Naive thymus-derived CD4-positive, alpha-beta T cell (primary cell): ENCODE results near the gene SYNDIG1L. TPM values are rescaled to one million over a fixed set of nuclear protein-coding genes. Genes with fewer than 3 reads are reported as not detected.
"Not testable (repeated sequence)": the region's sequence is repeated elsewhere in the genome, so short reads cannot be mapped to it uniquely, and the experiment has no call there.

ENCODE experiments used
- ATAC-seq: fragments of 150-1000 bp; cut with Tn5 transposase; 2 replicates; pipeline ENCODE4 v1.10.0; 2021; ENCODE audit warnings: mild to moderate bottlenecking, moderate library complexity
- CTCF ChIA-PET: fragments of 350-600 bp; sonication (Branson Sonifier 250); formaldehyde crosslinking; loops from one replicate; lab custom pipeline; 2021; ENCODE audit warnings: antibody characterized with exemption; lab: Charles Lee
- POLR2A ChIA-PET: fragments of 350-600 bp; sonication (Branson Sonifier 250); formaldehyde crosslinking; loops from one replicate; lab custom pipeline; 2021; ENCODE audit warnings: antibody characterized with exemption, inconsistent platforms; lab: Charles Lee
- DNase-seq, 9 donors: peaks; one replicate each; pipeline versions ENCODE4 v3.0.0 to v3.0.0-alpha.2; 2020 to 2022; ENCODE audit warnings: mixed read lengths in 1 of 9
- H3K27ac ChIP-seq: one replicate; pipeline ENCODE4 v1.7.0; 2013; ENCODE audit warnings: mild to moderate bottlenecking, low read depth, low read length, moderate library complexity
- H3K27me3 ChIP-seq, 2 donors: one replicate each; pipeline ENCODE4 v1.7.0; 2013; ENCODE audit warnings: low read length in 2 of 2, mild to moderate bottlenecking in 2 of 2, moderate library complexity in 2 of 2; ENCODE audit not compliant: control insufficient read depth in 2 of 2, insufficient read depth in 2 of 2
- H3K36me3 ChIP-seq, 3 experiments: 1 replicate in 2 of 3; 2 replicates in 1 of 3; pipeline ENCODE4 v1.7.0; 2013; ENCODE audit warnings: low read length in 3 of 3, mild to moderate bottlenecking in 3 of 3, moderate library complexity in 1 of 3; ENCODE audit not compliant: insufficient read depth in 3 of 3, control insufficient read depth in 2 of 3
- H3K4me1 ChIP-seq, 2 donors: one replicate each; pipeline ENCODE4 v1.7.0; 2013; ENCODE audit warnings: low read length in 2 of 2, mild to moderate bottlenecking in 2 of 2, moderate library complexity in 1 of 2; ENCODE audit not compliant: control insufficient read depth in 2 of 2, insufficient read depth in 2 of 2
- H3K4me3 ChIP-seq: 2 replicates; pipeline ENCODE4 v1.7.0; 2013; ENCODE audit warnings: mild to moderate bottlenecking, low read length
- H3K9me3 ChIP-seq, 3 experiments: 1 replicate in 2 of 3; 2 replicates in 1 of 3; pipeline ENCODE4 v1.7.0; 2013; ENCODE audit warnings: low read length in 3 of 3; ENCODE audit not compliant: control insufficient read depth in 2 of 3
- H3K27ac Mint-ChIP-seq, 9 donors: one replicate each; pipeline ENCODE4 v1.8.0; 2020 to 2022; ENCODE audit warnings: mixed read lengths in 9 of 9, mild to moderate bottlenecking in 8 of 9, moderate library complexity in 5 of 9, inconsistent platforms in 2 of 9
- H3K27me3 Mint-ChIP-seq, 5 donors: one replicate each; pipeline ENCODE4 v1.8.0; 2021 to 2022; ENCODE audit warnings: mixed read lengths in 5 of 5, mild to moderate bottlenecking in 1 of 5
- H3K36me3 Mint-ChIP-seq, 5 donors: one replicate each; pipeline ENCODE4 v1.8.0; 2020 to 2022; ENCODE audit warnings: mixed read lengths in 5 of 5, mild to moderate bottlenecking in 3 of 5, inconsistent platforms in 1 of 5
- H3K4me1 Mint-ChIP-seq, 7 donors: one replicate each; pipeline ENCODE4 v1.8.0; 2020 to 2022; ENCODE audit warnings: mixed read lengths in 7 of 7, mild to moderate bottlenecking in 3 of 7, inconsistent platforms in 1 of 7
- H3K4me3 Mint-ChIP-seq, 10 donors: one replicate each; pipeline ENCODE4 v1.8.0; 2020 to 2022; ENCODE audit warnings: mild to moderate bottlenecking in 10 of 10, mixed read lengths in 10 of 10, moderate library complexity in 6 of 10, inconsistent platforms in 2 of 10
- H3K9me3 Mint-ChIP-seq, 11 donors: one replicate each; pipeline ENCODE4 v1.8.0; 2020 to 2022; ENCODE audit warnings: mixed read lengths in 11 of 11, mild to moderate bottlenecking in 4 of 11, inconsistent platforms in 1 of 11, moderate library complexity in 1 of 11
- intact Hi-C, 2 donors: fragments of 100-400 bp; cut with micrococcal nuclease; formaldehyde crosslinking; loops; one replicate each; pipeline ENCODE4 v1.15.1; 2023
- polyA plus RNA-seq, 2 donors: library from polyadenylated mRNA; unstranded; fragments of 300-500 nt; fragmentation: Illumina TruSeq; gene quantifications; one replicate each; pipeline ENCODE4 v1.2.3, GENCODE V29; 2021
- total RNA-seq, 6 experiments: library from RNA in 5 of 6; stranded (reverse) in 5 of 6; gene quantifications; 1 replicate in 5 of 6; 2 replicates in 1 of 6; pipeline ENCODE4 v1.2.3 and lab custom pipeline; 2021 to 2026

The SYNDIG1L gene
- total and polyA plus RNA-seq, 7 experiments from 2014 or later = 0.16 TPM; not detected in 6

DNA sequence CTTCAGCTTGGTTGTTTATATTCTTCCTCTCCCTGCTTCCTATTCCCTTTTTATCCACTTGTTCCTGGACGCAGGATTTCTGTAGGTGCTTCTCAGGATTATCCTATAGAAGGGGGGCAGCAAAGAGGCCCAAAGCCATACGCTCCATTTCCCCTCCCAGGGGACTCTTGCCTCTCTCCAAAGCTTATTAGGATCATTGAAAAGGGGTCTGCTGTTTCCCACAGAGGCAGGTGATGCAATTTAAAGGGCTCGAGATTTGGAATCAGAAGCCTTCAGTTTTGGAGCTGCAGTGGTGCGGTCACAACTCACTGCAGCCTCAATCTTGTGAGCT is 31.5 kb upstream of the SYNDIG1L start:
- POLR2A ChIA-PET = no interaction called here
- Mint-ChIP-seq H3K27me3 (peaks cover 8 to 26% (median 16%) of the 10 kb centered on the region in 5 donors), H3K4me3 (peak overlapping the region in 1 of 10 donors; percentile 21), H3K27ac (no peak overlapping the region), H3K9me3 (peaks cover 0 to 15% (median 3%) of the 10 kb centered on the region in 11 donors), H3K36me3 (peaks cover 0 to 10% (median 0%) of the 10 kb centered on the region in 5 donors), H3K4me1 (peaks cover 0 to 1% (median 0%) of the 10 kb centered on the region in 7 donors)
- H3K27me3 ChIP-seq = no peaks in the 10 kb centered on the region
- CTCF ChIA-PET = no interaction called here
- no peaks in the 10 kb centered on the region for H3K36me3 ChIP-seq
- intact Hi-C loops = no loop called here
- H3K4me3 ChIP-seq = no peak overlapping the region
- no peak overlapping the region for H3K27ac ChIP-seq
- no peak for DNase-seq
- H3K4me1 ChIP-seq = no peaks in the 10 kb centered on the region
- no peaks in the 10 kb centered on the region for H3K9me3 ChIP-seq
- no peak for ATAC-seq

GRCh38 chr14:74456684-74457564 is 30.9 kb upstream of the SYNDIG1L start:
- H3K27me3 Mint-ChIP-seq = peaks cover 10 to 26% (median 16%) of the 10 kb centered on the region in 5 donors
- peak overlapping the region in 1 of 10 donors; percentile 21 for H3K4me3 Mint-ChIP-seq
- DNase-seq (no peak), ATAC-seq (no peak)
- peaks cover 0 to 1% (median 0%) of the 10 kb centered on the region in 7 donors for H3K4me1 Mint-ChIP-seq
- no peak overlapping the region for H3K27ac Mint-ChIP-seq
- no peak overlapping the region for H3K27ac ChIP-seq
- ChIA-PET POLR2A (no interaction called here), CTCF (no interaction called here)
- no peaks in the 10 kb centered on the region for H3K27me3 ChIP-seq
- H3K9me3 ChIP-seq = no peaks in the 10 kb centered on the region
- no peak overlapping the region for H3K4me3 ChIP-seq
- no peaks in the 10 kb centered on the region for H3K36me3 ChIP-seq
- H3K4me1 ChIP-seq = no peaks in the 10 kb centered on the region
- intact Hi-C loops = no loop called here
- H3K36me3 Mint-ChIP-seq = peaks cover 0 to 13% (median 0%) of the 10 kb centered on the region in 5 donors
- H3K9me3 Mint-ChIP-seq = peaks cover 0 to 18% (median 5%) of the 10 kb centered on the region in 11 donors

DNA sequence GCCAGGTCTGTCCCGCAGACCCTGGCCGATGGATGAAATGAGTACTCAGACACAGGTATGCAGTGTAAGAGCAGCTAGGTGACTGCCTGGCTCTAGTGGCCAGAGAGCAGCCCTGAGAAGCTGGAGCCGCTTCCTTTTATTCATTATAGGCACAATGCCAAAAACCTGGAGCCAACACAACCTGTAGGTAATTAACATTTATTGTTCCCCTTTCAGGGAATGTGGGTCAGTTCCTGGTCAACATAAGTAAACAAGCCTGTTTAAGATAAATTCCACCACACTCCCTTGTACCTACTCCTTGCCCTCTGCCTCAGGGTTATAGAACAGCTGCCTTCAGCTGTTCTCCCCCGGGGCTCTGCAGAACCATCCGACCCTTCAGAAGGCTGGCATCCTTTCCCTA is 28.4 kb upstream of the SYNDIG1L start:
- peaks cover 0 to 13% (median 0%) of the 10 kb centered on the region in 5 donors for H3K36me3 Mint-ChIP-seq
- ATAC-seq, CTCF ChIA-PET, H3K4me3 Mint-ChIP-seq, DNase-seq, H3K27me3 ChIP-seq, H3K27ac Mint-ChIP-seq, H3K36me3 ChIP-seq, intact Hi-C loops, H3K27ac ChIP-seq, POLR2A ChIA-PET, H3K4me1 Mint-ChIP-seq, H3K4me3 ChIP-seq, H3K9me3 ChIP-seq, H3K4me1 ChIP-seq: not testable (repeated sequence)
- H3K9me3 Mint-ChIP-seq = peaks cover 0 to 18% (median 5%) of the 10 kb centered on the region in 11 donors
- peaks cover 5 to 30% (median 10%) of the 10 kb centered on the region in 5 donors for H3K27me3 Mint-ChIP-seq

- ATAC-seq (no peak), DNase-seq (no peak)
- Mint-ChIP-seq H3K4me3 (no peak overlapping the region), H3K27me3 (peaks cover 0 to 45% (median 11%) of the 10 kb centered on the region in 5 donors), H3K9me3 (no peaks in the 10 kb centered on the region), H3K4me1 (no peaks in the 10 kb centered on the region), H3K27ac (no peak overlapping the region), H3K36me3 (no peaks in the 10 kb centered on the region)
- no peaks in the 10 kb centered on the region for H3K9me3 ChIP-seq
- ChIA-PET CTCF (no interaction called here), POLR2A (no interaction called here)
- H3K36me3 ChIP-seq = no peaks in the 10 kb centered on the region
- no peak overlapping the region for H3K27ac ChIP-seq
- H3K4me1 ChIP-seq = no peaks in the 10 kb centered on the region
- intact Hi-C loops = no loop called here
- no peaks in the 10 kb centered on the region for H3K27me3 ChIP-seq
- no peak overlapping the region for H3K4me3 ChIP-seq
These were observed 18.9 kb upstream of the SYNDIG1L start for GRCh38 chr14:74444866-74445265.

- ChIA-PET CTCF (no interaction called here), POLR2A (no interaction called here)
- H3K9me3 ChIP-seq = no peaks in the 10 kb centered on the region
- Mint-ChIP-seq H3K4me3 (no peak overlapping the region), H3K9me3 (no peaks in the 10 kb centered on the region), H3K36me3 (peaks cover 0 to 3% (median 0%) of the 10 kb centered on the region in 5 donors), H3K4me1 (no peaks in the 10 kb centered on the region), H3K27ac (no peak overlapping the region), H3K27me3 (peaks cover 0 to 32% (median 11%) of the 10 kb centered on the region in 5 donors)
- no peak overlapping the region for H3K27ac ChIP-seq
- H3K27me3 ChIP-seq = no peaks in the 10 kb centered on the region
- no peaks in the 10 kb centered on the region for H3K4me1 ChIP-seq
- no peaks in the 10 kb centered on the region for H3K36me3 ChIP-seq
- H3K4me3 ChIP-seq = no peak overlapping the region
- no peak for ATAC-seq
- DNase-seq = no peak
- intact Hi-C loops = no loop called here
These were observed 16.7 kb upstream of the SYNDIG1L start for GRCh38 chr14:74442757-74443156.

DNA sequence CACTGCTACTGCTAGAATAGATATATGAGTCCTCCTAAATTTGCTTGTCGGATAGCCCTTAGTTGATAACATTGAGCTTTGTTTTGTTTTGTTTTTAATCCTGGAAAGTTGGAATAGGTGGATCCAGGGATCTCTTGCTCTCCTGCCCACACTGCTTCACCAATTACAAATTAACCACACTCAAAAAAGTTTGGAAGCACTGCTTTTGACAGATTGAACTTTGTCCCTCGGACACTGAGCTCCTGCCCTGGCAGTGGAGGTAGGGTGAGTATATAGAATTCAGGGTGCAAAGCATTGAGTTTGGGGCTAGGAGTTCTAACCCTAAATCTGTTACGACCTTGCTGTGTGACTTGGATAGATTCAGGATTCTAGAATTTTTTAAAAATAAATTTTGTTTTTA is 15.1 kb upstream of the SYNDIG1L start:
- no peak for ATAC-seq
- no peaks in the 10 kb centered on the region for H3K36me3 ChIP-seq
- H3K4me3 ChIP-seq = no peak overlapping the region
- DNase-seq = no peak
- POLR2A ChIA-PET = no interaction called here
- Mint-ChIP-seq H3K9me3 (no peaks in the 10 kb centered on the region), H3K4me3 (no peak overlapping the region), H3K27ac (no peak overlapping the region), H3K36me3 (peaks cover 0 to 3% (median 0%) of the 10 kb centered on the region in 5 donors), H3K4me1 (no peaks in the 10 kb centered on the region), H3K27me3 (peaks cover 7 to 21% (median 12%) of the 10 kb centered on the region in 5 donors)
- no peak overlapping the region for H3K27ac ChIP-seq
- no peaks in the 10 kb centered on the region for H3K4me1 ChIP-seq
- H3K9me3 ChIP-seq = no peaks in the 10 kb centered on the region
- CTCF ChIA-PET = no interaction called here
- no peaks in the 10 kb centered on the region for H3K27me3 ChIP-seq
- intact Hi-C loops = no loop called here
